GM21515 (cell line): ENCODE results near the gene PTRH1.
"Not testable (repeated sequence)": the region's sequence is repeated elsewhere in the genome, so short reads cannot be mapped to it uniquely, and the experiment has no call there.

ENCODE experiments used
- ATAC-seq: cut with Tn5 transposase; IDR thresholded peaks from one replicate; pipeline ENCODE4 v1.9.1; 2021; ENCODE audit not compliant: unreplicated experiment

Gene PTRH1, protein sequence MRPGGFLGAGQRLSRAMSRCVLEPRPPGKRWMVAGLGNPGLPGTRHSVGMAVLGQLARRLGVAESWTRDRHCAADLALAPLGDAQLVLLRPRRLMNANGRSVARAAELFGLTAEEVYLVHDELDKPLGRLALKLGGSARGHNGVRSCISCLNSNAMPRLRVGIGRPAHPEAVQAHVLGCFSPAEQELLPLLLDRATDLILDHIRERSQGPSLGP

DNA sequence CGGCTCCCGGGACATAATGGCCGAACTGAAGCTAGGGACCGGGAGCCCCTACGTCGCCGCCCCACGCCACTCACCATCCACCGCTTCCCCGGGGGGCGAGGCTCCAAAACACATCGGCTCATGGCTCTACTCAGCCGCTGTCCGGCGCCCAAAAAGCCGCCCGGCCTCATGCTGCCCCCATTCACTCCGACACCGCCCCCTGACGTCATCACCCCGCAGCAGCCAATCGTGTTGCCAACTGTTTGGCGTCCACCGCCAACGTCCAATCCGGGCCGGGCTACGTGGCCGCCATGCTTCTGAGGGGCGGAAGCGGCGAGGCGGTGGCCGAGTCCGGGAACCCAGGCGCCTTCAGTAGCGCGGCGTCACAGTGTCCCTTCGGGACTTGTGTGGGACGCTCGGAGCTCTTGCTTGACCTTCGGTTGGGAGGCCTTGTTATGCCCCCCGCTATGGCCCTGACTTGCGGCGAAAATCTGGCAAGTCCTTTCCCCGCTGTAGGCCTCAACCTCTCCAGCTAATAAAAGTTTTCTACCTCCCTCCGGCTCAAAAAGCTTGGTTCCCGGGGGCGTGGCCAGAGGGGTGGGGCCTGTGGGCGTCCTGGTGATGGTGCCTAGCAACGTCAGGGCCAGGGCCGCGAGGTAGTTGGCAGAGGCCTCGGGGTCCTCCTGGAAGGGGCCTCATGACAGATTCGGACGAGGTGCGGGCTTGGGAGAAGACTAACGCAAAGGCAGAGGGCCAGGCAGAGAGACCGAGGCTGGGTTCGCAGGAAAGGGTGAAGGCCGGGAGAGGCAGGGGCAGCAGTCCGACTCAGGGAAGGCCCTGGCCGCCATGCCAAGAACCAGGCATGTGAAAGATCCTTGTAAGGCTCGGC, at the start of gene PTRH1, which contains the start of gene TTC16:
PTRH1 (minus strand) TSS at position 194 of the 868 bp plus-strand sequence; CDS start at position 170, 24 bp downstream.
TTC16 (plus strand) TSS at position 610 of the 868 bp plus-strand sequence; CDS start at position 677, 67 bp downstream.
- peak; percentile 93 for ATAC-seq

DNA sequence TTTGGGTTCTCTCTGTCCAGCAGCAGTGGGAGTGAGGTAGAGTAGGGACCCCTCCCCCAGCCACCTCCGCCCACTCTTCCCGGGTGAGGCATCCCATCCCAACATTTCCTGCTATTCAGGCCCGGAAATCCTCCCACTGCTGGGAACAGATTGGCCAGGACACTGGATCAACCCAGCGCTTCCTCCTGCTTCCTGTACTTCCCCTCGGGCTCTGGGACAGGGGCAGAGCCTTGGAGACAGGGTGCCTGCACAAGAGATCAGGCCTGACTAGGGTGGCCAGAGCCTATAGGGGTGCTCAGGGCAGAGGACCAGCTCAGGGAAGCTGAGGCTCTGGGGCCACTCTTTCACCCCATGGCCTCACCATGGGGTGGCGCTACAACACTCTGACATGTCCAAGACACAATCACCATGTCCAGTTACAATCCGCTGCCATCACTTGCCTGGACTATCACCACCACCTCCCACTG, 48.5 kb upstream of the PTRH1 start:
- ATAC-seq: no peak

DNA sequence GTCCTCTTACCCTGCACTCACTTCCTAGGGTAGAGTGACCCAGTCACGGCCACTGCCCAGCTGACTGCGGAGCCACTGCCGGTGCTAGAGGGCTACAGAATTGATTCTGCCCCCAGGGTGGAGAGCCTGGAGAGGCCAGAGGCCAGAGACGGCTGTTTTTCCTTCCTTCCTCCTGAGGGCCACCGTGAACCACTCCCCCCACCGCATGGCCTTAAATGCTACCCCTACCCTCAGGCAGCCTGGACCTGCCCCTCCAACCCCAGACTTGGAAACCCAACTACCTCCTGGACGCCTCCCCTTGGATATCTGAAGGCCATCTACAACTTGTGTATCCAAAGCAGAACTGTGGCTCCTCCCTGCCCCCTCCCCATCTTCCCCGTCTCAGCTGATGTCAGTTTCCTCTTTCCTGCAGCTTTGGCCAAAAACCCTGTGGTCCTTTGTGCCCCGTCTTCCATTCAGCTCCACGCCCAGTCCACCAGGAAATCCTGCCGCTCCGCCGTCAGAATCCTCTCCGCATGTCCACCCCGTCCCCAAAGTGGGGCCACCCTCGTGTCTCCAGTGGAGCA, 46.7 kb upstream of the PTRH1 start:
- ATAC-seq: no peak

DNA sequence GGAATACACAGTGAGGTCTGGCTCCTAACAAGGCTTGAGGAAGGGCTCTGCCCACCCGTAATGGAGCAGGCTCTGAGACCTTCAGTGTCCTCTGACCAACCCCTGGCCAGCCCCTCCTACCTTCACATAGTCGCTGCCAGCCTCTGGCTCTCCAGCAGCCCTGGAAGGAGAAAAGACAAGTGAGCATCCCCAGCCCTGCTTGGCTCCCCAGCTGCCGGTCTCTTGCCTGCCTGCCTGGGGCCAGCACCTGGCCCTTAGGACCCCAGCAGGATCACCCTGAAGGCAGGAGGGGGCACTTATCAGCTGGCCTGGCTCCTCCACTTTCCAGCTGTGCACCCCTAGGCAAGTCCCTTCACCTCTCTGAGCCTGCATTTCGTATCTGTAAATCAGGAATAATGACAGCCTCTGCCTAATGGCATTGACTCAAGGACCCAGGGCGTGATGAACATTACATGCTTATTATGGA, 46.1 kb upstream of the PTRH1 start:
- ATAC-seq: no peak

DNA sequence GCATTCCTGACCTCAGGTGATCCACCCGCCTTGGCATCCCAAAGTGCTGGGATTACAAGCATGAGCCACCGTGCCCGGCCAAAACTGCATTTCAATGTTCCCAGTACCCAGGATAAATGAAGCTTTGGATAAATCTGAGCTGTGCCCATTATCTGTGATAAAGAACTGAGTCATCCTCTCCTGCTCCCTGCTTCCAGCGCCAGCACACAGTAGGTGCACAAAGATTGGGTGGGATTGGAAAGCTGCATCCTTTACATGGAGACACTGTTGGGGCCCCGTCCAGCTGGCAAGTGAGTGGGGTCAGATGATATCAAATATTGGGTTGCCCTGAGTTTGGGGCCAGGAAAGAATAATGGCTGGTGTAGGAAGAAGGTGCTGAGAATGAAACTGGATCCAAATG, 45.6 kb upstream of the PTRH1 start:
- no peak for ATAC-seq

DNA sequence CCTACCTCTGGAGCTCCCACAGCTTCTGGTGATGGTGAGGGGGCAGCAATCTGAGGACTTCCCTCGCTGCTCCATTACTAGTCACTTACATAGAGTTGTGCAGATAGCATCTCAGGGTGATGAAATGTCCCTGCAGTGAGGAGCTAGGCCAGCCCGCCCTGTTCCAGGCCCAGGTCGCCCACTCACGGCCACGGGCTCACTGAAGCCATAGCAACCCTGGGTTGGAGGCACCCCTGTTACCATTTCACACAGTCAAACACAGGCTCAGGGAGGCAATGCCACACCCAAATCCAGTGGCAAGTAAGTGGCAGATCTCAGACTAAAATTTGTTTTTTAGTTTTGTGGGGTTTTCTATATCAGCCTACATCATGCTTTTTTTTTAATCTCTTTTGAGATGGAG, 43.4 kb upstream of the PTRH1 start:
- no peak for ATAC-seq

DNA sequence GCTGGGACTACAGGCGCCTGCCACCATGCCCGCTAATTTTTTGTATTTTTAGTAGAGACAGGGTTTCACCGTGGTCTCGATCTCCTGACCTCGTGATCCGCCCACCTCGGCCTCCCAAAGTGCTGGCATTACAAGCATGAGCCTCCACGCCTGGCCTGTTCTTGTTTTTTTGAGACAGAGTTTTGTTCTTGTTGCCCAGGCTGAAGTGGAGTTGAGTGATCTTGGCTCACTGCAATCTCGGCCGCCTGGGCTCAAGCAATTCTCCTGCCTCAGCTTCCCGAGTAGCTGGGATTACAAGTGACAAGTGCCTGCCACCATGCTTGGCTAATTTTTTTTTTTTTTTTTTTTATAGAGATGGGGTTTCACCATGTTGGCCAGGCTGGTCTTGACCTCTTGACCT, 41.3 kb upstream of the PTRH1 start:
- ATAC-seq: not testable (repeated sequence)

DNA sequence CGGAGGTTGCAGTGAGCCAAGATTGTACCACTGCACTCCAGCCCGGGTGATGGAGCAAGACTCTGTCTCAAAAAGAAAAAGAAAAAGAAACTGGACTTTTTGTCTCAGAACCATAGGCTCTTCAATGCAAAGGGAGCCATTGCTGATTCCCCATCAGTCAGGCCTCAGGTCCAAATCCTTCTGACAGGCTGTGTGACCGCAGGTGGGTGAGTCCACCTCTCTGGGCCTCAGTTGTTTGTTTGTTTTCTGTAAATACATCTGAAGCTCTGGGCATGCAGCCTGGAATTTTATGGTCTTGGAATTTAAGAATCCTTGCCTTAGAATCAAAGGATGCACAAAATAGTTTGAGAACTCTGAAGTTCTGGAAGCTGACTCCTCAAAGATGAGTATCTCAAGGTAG, 40.8 kb upstream of the PTRH1 start:
- ATAC-seq: no peak

DNA sequence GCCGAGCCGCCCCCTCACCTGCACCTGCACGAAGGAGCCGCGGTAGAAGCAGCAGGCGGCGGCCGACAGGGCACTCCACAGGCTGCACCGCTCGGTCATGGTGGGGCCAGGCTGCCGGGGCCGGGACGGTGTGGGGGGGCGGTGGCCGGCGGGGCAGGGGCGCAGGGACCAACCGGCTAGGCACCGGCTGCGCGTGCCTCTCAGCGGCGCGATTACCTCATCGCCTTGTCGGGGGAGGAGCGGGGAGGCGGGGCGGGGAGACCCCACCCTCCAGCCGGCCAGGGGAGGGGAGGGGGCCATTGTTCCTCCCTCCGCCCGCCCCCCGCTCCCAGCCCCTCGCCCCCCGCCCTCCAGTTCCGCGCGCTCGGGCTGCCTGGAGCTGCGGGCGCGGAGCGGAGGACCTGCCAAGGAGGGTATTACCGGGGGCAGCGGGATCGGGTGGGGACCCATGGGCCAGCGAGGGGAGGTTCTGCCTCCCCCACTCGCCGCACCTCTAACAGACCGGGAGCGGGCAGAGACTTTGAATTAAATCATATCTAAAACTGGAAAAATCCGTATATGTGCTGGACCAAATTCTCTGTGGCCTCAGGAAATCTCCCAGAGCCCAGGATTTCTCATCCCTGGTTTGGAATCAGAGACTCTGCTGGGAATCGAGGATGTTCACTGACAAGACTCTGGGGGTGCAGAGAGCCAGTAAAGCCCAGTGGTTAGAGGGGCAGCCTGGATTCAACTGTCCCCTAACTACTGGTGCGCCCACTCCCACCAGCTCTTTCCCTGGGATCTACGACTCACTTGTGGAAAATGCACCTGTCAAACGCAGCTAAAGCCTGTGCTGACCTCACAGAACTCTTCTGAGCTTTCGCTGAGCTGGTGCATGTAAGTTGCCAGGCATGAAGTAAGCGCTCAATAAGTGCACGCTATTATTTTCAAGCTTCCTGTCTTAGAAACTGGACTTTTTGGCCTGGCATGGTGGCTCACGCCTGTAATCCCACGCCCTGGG, 39.9 kb upstream of the PTRH1 start:
- no peak for ATAC-seq

DNA sequence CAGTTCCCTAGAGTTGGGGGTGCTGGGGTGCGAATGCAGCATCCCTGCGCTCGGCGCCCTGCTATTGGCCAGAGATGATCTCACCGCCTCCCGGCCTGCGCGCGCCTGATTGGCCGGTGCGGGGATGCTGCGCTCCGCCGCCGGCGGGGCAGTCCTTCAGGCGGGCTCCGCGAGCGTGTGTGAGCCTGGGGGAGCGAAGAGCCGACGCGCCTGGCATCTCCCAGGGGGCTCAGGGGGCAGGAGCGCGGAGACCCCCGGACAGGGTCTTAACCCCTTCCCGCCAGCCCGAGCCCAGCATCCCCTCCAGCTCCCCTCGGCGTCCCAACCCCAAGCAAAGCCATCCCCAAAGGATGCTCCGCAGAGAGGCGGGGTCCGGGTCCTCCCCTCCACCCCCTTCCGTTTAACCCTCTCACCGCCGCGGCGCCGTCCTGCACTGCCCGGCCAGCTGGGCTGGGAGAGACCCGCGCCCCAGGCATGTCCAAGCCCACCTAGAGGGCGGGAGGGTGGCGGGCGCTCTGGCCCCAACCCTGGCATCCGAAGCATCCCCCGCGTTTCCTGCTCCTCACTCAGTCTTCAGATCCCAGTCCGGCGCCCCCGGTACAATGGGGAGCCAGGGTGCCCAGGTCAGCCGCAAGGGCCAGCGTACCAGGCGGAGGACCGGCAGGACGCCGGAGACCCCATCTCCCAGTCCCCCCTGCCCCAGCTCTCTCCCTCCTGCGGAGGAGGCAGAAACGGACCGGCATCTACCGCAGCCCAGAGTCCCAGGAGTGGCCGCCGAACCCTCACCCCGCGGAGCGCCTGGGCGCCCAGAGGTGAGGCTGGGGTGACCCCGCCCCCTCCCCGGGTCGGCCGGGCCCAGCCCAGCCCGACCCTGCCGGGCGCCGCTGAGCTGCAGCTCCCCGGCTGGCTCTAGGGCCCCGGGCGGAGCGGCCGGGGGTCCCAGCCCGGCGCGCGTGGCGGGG, 38.9 kb upstream of the PTRH1 start:
- ATAC-seq: no peak

DNA sequence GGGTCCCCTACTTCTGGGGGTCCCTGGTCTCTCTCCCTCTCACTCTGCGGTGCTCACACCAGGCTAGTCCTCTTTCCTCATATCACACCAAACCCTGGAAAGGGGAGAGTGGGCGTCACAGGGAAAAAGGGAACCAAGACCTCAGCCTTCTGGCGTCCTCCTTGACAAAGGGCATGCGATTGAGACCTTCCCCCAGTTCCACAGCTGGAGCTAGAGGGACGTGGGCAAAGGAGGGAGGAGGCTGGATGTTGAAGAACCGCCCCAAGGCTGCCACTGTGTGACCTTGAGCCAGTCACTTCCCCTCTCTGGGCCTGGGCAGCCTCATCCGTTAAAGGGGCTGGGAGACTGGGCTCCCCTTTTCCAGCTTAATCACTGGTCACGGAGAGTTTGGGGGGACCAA, 38.2 kb upstream of the PTRH1 start:
- ATAC-seq: no peak

DNA sequence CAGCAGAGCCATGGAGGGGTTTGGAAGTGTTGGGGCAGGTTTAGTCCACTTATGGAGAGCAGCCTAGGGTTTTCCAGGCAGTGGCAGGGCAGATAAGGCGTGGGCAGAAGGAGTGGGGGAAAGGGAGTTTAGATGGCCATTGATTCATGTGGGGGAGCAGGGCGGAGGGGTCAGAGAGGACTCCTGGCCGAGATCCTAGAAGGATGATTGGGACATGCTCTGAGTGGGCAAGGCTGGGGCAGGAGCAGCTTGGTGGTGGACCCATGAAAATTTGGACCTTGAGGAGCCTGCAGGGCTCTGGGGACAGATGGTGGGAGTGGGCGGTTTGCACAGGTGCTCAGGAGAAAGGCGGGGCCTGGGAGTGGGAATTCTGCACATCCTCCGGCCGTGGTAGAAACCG, 37.7 kb upstream of the PTRH1 start:
- no peak for ATAC-seq

DNA sequence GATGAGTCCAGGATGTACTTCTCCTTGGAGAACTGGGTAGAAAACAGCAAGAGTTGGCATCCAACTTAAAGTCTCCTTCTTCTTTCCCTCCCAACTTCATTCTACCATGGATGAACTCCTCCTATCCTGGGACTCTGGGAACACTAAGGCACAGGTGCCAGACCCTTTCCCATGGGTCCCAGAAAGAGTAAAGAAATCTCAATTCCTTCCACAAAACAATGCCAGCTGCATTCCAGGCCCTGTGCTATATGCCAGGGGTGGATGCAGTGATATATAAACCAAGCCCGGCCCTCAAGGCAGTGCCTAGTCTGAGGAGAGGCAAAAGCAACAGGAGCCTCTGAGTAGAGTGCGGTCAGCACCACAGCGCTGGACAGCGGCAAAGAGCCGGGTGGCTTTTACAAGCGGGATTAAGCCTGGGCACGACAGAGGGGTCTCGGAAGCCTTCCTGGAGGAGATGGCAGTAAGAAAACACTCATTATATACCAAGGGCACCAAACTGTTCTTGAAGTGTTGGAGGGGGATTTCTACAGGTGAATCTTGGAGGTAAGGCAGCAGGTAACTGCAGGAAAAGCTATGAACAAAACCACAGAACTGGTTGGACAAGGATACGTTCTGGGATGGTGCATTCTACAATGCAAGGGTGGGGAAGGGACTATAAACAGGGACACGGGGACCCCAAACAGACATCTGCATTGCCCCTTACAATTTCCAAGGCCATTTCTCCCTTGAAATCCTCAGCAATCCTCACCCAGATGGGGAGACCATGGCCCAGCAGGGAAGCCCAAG, 36.0 kb upstream of the PTRH1 start:
- no peak for ATAC-seq

DNA sequence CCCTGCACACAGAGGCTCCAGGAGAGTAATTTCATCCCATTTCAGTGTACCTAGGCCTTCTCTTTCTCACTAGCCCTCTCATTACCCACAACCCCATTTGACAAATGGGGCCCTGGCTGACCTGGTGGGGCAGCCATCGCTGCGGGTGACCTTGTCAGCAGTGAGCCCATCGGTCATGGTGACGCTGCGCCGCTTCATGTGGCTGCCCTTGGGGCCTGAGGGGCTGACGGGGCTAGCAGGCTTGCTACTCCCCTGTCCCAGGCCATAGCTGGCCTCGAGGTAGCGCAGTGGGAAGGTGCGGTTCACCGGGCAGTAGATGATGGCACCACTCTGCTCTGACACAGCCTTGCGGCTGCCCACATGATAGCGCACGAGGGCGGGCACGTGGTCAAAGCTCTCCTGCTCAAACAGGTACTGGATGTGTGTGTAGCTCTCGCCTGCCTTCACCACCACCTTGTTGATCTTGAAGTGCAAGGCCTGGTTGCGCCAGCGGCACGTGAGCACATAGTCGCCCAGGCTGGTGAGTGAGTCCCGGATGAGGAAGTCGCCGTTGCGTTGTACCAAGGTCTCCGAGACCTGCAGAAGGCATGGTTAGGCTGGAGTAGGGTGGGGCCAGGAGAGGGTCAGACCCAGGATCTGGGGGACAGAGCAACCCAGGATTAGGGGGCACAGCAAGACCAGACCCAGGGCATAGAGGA, 33.8 kb upstream of the PTRH1 start:
- ATAC-seq: no peak

DNA sequence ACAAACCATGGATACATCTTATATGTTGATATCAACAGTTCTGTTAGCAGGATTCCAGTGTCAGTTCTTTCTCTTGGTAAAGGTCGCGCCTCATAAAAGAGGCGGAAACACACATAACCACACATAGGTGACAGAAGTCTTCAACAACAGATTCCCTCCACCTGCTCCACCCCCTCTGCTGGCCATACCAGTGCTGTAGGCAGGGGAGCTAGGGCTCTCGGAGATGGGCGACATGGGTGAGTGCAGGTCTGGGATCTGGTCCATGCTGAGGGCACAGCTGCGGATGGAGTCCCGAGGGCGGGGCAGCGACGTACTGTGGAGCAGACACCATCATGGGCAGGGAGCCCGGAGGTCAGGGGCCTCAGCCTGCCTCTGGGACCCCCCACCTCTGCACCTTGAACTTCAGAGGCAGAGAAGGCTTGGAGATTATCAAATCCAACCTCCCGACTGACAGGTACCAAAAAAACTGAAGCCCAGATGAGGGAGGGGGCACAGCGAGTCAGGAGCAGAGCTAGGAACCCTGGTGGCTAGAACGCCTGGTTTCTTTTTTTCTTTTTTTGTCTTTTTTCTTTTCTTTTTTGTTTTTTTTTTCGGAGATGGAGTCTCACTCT, 31.6 kb upstream of the PTRH1 start:
- ATAC-seq: no peak

DNA sequence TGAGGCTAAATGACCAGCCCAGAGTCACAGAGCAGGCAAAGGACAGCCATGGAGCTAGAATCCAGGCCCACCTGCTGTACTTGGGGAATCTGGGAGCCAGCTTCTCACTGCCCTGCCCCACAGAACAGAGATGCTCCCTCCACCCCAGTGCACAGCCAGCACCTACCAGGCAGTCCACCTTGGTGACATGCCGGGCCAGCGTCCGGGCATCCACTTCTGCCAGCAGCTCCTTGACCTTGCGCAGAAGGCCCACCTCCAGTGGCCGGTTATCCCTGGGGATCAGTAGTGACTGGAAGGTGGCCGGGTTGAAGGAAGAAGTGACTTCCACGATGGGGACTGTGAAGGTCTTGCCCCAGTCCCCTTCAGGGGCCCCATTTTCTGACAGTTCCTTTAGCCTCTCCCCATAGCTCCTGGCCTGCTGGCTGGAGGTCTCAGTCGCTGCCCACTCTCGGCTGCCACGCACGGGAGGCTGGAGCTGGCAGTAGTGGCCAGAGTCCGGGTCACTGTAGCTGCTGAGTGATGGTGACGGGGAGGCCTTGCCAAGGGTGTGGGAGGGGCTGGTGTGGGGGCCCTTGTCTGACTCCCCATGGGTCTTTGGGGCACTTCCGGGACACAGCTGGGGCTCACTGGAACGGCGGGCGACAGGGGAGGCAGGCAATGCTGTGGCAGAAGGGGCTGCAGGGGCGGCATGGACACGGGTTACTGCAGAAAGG, 29.1 kb upstream of the PTRH1 start:
- no peak for ATAC-seq
